Mesenchymal stem cell (in vitro differentiated cells and primary cell): ENCODE measurements around the gene FGGY.

Source experiments
- DNase-seq: peaks from one replicate; pipeline ENCODE4 v3.0.0-alpha.2; 2013
- H2AFZ ChIP-seq: one replicate; pipeline ENCODE4 v1.6.1; 2013; ENCODE audit warnings: low read depth, mild to moderate bottlenecking, control low read depth, inconsistent platforms, low read length, moderate library complexity
- H2AK5ac ChIP-seq: 2 replicates; pipeline ENCODE4 v1.6.1; 2013; ENCODE audit warnings: low read length, moderate library complexity, mild to moderate bottlenecking, inconsistent platforms; ENCODE audit not compliant: severe bottlenecking
- H2BK120ac ChIP-seq: one replicate; pipeline ENCODE4 v1.6.1; 2013; ENCODE audit warnings: low read depth, mild to moderate bottlenecking, inconsistent platforms, low read length, moderate library complexity
- H2BK12ac ChIP-seq, 2 experiments: one replicate each; pipeline ENCODE4 v1.6.1; 2013; ENCODE audit warnings: inconsistent platforms in 2 of 2, low read length in 2 of 2, mild to moderate bottlenecking in 2 of 2, moderate library complexity in 2 of 2, control low read depth in 1 of 2
- H2BK15ac ChIP-seq: one replicate; pipeline ENCODE4 v1.6.1; 2013; ENCODE audit warnings: mild to moderate bottlenecking, low read depth, inconsistent platforms; ENCODE audit not compliant: poor library complexity, severe bottlenecking
- H2BK5ac ChIP-seq: 2 replicates; pipeline ENCODE4 v1.6.1; 2013; ENCODE audit warnings: low read depth, mild to moderate bottlenecking, low read length, control low read depth, inconsistent platforms; ENCODE audit not compliant: poor library complexity, severe bottlenecking
- H3K14ac ChIP-seq, 2 experiments: one replicate each; pipeline ENCODE4 v1.6.1; 2013; ENCODE audit warnings: inconsistent platforms in 2 of 2, low read length in 2 of 2, control low read depth in 1 of 2, mild to moderate bottlenecking in 1 of 2, moderate library complexity in 1 of 2
- H3K18ac ChIP-seq, 2 experiments: one replicate each; pipeline ENCODE4 v1.6.1; 2013; ENCODE audit warnings: inconsistent platforms in 2 of 2, low read length in 2 of 2, control low read depth in 1 of 2, low read depth in 1 of 2, mild to moderate bottlenecking in 1 of 2
- H3K23ac ChIP-seq, 2 experiments: one replicate each; pipeline ENCODE4 v1.6.1; 2013; ENCODE audit warnings: inconsistent platforms in 2 of 2, low read length in 2 of 2, mild to moderate bottlenecking in 2 of 2, moderate library complexity in 2 of 2, control low read depth in 1 of 2
- H3K27ac ChIP-seq: 2 replicates; pipeline ENCODE4 v1.5.1; 2013; ENCODE audit warnings: mild to moderate bottlenecking, moderate library complexity, low read length, control low read depth, inconsistent platforms; ENCODE audit not compliant: poor library complexity, severe bottlenecking
- H3K27me3 ChIP-seq, 2 experiments: 2 replicates each; pipeline versions ENCODE4 v1.6.1 to v1.7.0; 2013; ENCODE audit warnings: low read length in 2 of 2, mild to moderate bottlenecking in 2 of 2, moderate library complexity in 2 of 2, control low read depth in 1 of 2, inconsistent platforms in 1 of 2; ENCODE audit not compliant: control insufficient read depth in 1 of 2, insufficient read depth in 1 of 2
- H3K36me3 ChIP-seq, 2 experiments: 2 replicates each; pipeline versions ENCODE4 v1.6.1 to v1.7.0; 2013; ENCODE audit warnings: low read length in 2 of 2, control low read depth in 1 of 2, inconsistent platforms in 1 of 2, low read depth in 1 of 2, mild to moderate bottlenecking in 1 of 2; ENCODE audit not compliant: insufficient read depth in 2 of 2, control insufficient read depth in 1 of 2
- H3K4ac ChIP-seq, 2 experiments: one replicate each; pipeline ENCODE4 v1.6.1; 2013; ENCODE audit warnings: inconsistent platforms in 2 of 2, low read length in 2 of 2, mild to moderate bottlenecking in 2 of 2, moderate library complexity in 2 of 2, control low read depth in 1 of 2, low read depth in 1 of 2
- H3K4me1 ChIP-seq: 2 replicates; pipeline ENCODE4 v1.6.1; 2013; ENCODE audit warnings: low read depth, low read length, control low read depth; ENCODE audit not compliant: control insufficient read depth, insufficient read depth
- H3K4me2 ChIP-seq: 2 replicates; pipeline ENCODE4 v1.6.1; 2013; ENCODE audit warnings: low read length, mild to moderate bottlenecking, inconsistent platforms; ENCODE audit not compliant: poor library complexity, severe bottlenecking
- H3K4me3 ChIP-seq, 2 experiments: 2 replicates each; pipeline versions ENCODE4 v1.5.1 to v1.7.0; 2013; ENCODE audit warnings: low read length in 2 of 2, mild to moderate bottlenecking in 2 of 2, control low read depth in 1 of 2, low read depth in 1 of 2; ENCODE audit not compliant: insufficient read depth in 1 of 2
- H3K79me1 ChIP-seq: replicated peaks from 2 replicates; pipeline ENCODE4 v1.6.1; 2013; ENCODE audit warnings: mild to moderate bottlenecking, control low read depth, low read length, inconsistent platforms; ENCODE audit not compliant: poor library complexity, severe bottlenecking
- H3K9ac ChIP-seq: 2 replicates; pipeline ENCODE4 v1.7.0; 2013; ENCODE audit warnings: mild to moderate bottlenecking, low read length, moderate library complexity
- H3K9me3 ChIP-seq: 2 replicates; pipeline ENCODE4 v1.7.0; 2013; ENCODE audit warnings: mild to moderate bottlenecking, low read length; ENCODE audit not compliant: control insufficient read depth
- H4K8ac ChIP-seq: one replicate; pipeline ENCODE4 v1.6.1; 2013; ENCODE audit warnings: inconsistent platforms, mild to moderate bottlenecking, low read length, moderate library complexity
- H4K91ac ChIP-seq: one replicate; pipeline ENCODE4 v1.6.1; 2013; ENCODE audit warnings: mild to moderate bottlenecking, low read length, inconsistent platforms
- whole genome bisulfite sequencing: methylation state at CpG from one replicate; pipeline ENCODE4 v1.1.7; 2013; ENCODE audit warnings: mixed read lengths; 5-methylcytosine and 5-hydroxymethylcytosine counted together

FGGY gene

GRCh38 chr1:59384443-59384842 lies 87.5 kb downstream of the FGGY start:
- Histone ChIP-seq H4K91ac (no peak overlapping the region), H3K27me3 (no peaks in the 10 kb centered on the region), H3K4ac (no peak overlapping the region), H3K4me2 (no peak overlapping the region), H3K27ac (no peak overlapping the region), H2AK5ac (no peak overlapping the region), H2BK12ac (no peak overlapping the region), H2BK15ac (no peak overlapping the region), H3K23ac (no peak overlapping the region), H3K79me1 (no peaks in the 10 kb centered on the region), H2AFZ (no peak overlapping the region), H3K9me3 (no peaks in the 10 kb centered on the region), H3K18ac (no peak overlapping the region), H2BK5ac (no peak overlapping the region), H4K8ac (no peak overlapping the region), H3K4me3 (no peak overlapping the region), H3K9ac (no peak overlapping the region), H3K4me1 (no peaks in the 10 kb centered on the region), H3K14ac (no peak overlapping the region), H2BK120ac (no peak overlapping the region), H3K36me3 (no peaks in the 10 kb centered on the region)
- WGBS = 50% methylated on average over 1 of the region's 1 CpG
- DNase-seq = no peak

- Histone ChIP-seq H3K9me3 (no peaks in the 10 kb centered on the region), H3K9ac (no peak overlapping the region), H2BK120ac (no peak overlapping the region), H3K36me3 (no peaks in the 10 kb centered on the region), H3K27ac (no peak overlapping the region), H2AK5ac (no peak overlapping the region), H3K14ac (no peak overlapping the region), H3K79me1 (no peaks in the 10 kb centered on the region), H2BK15ac (no peak overlapping the region), H3K4me1 (peaks cover 3% of the 10 kb centered on the region), H2BK12ac (no peak overlapping the region), H3K4me3 (no peak overlapping the region), H3K27me3 (no peaks in the 10 kb centered on the region), H3K4me2 (no peak overlapping the region), H2BK5ac (no peak overlapping the region), H3K18ac (no peak overlapping the region), H3K4ac (no peak overlapping the region), H3K23ac (no peak overlapping the region), H4K8ac (no peak overlapping the region), H2AFZ (no peak overlapping the region), H4K91ac (no peak overlapping the region)
- WGBS = 97% methylated on average over 3 of the region's 3 CpGs
- no peak for DNase-seq
Observed at GRCh38 chr1:59388191-59388590, 91.3 kb downstream of the FGGY start.

GRCh38 chr1:59389847-59390246 lies 93.0 kb downstream of the FGGY start:
- Histone ChIP-seq H3K79me1 (no peaks in the 10 kb centered on the region), H3K9ac (no peak overlapping the region)

GRCh38 chr1:59390307-59390706 lies 93.4 kb downstream of the FGGY start:
- no peak overlapping the region for H3K4me2 ChIP-seq
- no peak overlapping the region for H3K23ac ChIP-seq
- H3K9ac ChIP-seq = no peak overlapping the region
- no peak overlapping the region for H3K4me3 ChIP-seq
- H3K27me3 ChIP-seq = no peaks in the 10 kb centered on the region
- H4K91ac ChIP-seq = no peak overlapping the region
- no peak overlapping the region for H2BK5ac ChIP-seq
- H3K79me1 ChIP-seq = no peaks in the 10 kb centered on the region
- H3K18ac ChIP-seq = no peak overlapping the region
- H3K27ac ChIP-seq = no peak overlapping the region
- H2BK120ac ChIP-seq = no peak overlapping the region
- H2AK5ac ChIP-seq = no peak overlapping the region
- DNase-seq = no peak
- no peak overlapping the region for H2BK12ac ChIP-seq
- no peak overlapping the region for H3K4ac ChIP-seq
- H2BK15ac ChIP-seq = no peak overlapping the region
- no peaks in the 10 kb centered on the region for H3K36me3 ChIP-seq
- no peak overlapping the region for H3K14ac ChIP-seq
- 98% methylated on average over 3 of the region's 3 CpGs for WGBS
- H3K9me3 ChIP-seq = no peaks in the 10 kb centered on the region
- no peak overlapping the region for H2AFZ ChIP-seq
- H3K4me1 ChIP-seq = peaks cover 3% of the 10 kb centered on the region
- H4K8ac ChIP-seq = no peak overlapping the region

More at GRCh38 chr1:59389847-59390246, 93.0 kb downstream of the FGGY start:
- Histone ChIP-seq H3K4me1 (peaks cover 3% of the 10 kb centered on the region), H3K27ac (no peak overlapping the region), H3K36me3 (no peaks in the 10 kb centered on the region), H2AK5ac (no peak overlapping the region), H2BK5ac (no peak overlapping the region), H2BK120ac (no peak overlapping the region), H3K14ac (no peak overlapping the region), H3K23ac (no peak overlapping the region), H3K4me3 (no peak overlapping the region), H2BK12ac (no peak overlapping the region), H3K18ac (no peak overlapping the region), H3K9me3 (no peaks in the 10 kb centered on the region), H2AFZ (no peak overlapping the region), H3K4ac (no peak overlapping the region), H3K27me3 (no peaks in the 10 kb centered on the region), H4K8ac (no peak overlapping the region), H4K91ac (no peak overlapping the region), H2BK15ac (no peak overlapping the region), H3K4me2 (no peak overlapping the region)
- DNase-seq = no peak
